Activated CD8-positive, alpha-beta memory T cell treated with anti-CD3 and anti-CD28 coated beads, Interleukin-2, amount 50 U/mL, for 48 hours (primary cell): Measurements from ENCODE around the gene TBC1D22A.
"Not testable (repeated sequence)": the region's sequence is repeated elsewhere in the genome, so short reads cannot be mapped to it uniquely, and the experiment has no call there.

Experiments
- DNase-seq: peaks from one replicate; pipeline ENCODE4 v3.0.0-alpha.2; 2020

TBC1D22A gene

DNA sequence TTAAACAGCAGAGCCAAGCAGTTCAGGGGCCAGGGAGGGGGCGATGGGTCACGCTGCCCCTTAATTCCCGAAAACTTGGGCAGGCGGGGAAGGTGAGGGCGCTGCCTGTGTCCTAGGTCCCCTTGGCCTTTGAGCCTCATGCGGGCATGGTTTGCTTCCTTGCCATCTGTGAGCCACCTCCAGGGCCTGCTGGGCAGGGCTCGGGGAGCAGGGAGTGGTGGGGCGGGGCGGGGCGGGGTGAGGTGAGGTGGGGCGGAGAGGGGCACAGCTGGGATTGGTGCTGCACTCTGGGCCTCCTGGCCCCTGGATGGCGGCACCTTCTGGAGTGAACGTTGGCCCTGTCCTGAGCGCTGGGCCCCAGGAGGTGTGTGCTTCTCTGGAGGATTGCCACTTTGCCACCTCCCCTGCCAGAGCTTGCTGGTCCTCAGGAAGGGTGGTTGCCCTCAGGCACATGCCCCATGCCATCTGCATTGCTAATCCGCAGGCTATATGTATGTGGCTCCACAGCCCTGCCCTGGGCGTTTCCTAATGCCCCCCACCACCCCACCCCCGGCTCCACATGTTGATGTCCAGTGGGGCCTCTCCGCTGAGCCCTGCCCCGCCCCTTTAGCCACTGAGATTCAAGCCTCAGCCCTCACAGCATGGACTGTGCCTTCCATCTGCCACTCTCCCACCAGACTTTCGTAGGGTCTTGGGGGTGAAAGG is 352.5 kb downstream of the TBC1D22A start:
- no peak for DNase-seq

DNA sequence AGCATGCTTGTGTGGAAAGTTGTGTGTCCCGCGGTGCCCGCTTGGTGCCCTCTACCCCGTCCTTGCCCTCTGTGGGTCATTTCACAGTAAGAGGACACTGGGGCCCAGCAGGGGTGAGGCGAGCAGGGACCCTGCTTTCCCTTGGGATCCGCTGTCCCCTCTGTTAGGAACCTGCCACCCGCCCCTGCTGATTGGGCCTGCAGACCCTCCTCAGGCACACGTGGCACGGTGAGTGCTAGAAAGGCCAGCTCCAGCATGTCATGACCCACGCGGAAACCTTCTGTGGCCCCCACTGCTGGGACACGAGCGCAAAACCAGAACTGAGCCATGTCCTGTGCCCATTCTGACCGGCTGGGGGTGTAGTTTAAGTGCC is 353.1 kb downstream of the TBC1D22A start:
- no peak for DNase-seq

DNA sequence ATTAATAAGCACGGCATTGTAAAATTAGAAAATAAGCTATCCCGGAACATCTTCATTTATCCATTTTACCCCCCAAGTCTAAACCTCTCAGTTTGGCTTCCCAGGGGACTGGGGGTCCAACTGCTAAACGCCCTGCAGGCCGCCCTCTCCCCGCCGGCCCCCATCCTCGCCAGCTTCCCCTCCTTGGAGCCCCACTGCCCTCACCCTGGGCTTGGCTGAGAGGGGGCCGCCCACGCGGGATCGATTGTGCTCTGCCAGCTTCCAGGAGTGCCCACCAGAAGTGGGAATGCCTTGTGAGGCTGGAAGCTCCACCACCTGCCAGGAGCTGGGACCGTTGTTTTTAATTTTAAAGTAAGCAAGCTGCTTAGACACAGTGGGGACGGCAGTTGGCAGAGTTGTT is 353.5 kb downstream of the TBC1D22A start:
- DNase-seq: no peak

DNA sequence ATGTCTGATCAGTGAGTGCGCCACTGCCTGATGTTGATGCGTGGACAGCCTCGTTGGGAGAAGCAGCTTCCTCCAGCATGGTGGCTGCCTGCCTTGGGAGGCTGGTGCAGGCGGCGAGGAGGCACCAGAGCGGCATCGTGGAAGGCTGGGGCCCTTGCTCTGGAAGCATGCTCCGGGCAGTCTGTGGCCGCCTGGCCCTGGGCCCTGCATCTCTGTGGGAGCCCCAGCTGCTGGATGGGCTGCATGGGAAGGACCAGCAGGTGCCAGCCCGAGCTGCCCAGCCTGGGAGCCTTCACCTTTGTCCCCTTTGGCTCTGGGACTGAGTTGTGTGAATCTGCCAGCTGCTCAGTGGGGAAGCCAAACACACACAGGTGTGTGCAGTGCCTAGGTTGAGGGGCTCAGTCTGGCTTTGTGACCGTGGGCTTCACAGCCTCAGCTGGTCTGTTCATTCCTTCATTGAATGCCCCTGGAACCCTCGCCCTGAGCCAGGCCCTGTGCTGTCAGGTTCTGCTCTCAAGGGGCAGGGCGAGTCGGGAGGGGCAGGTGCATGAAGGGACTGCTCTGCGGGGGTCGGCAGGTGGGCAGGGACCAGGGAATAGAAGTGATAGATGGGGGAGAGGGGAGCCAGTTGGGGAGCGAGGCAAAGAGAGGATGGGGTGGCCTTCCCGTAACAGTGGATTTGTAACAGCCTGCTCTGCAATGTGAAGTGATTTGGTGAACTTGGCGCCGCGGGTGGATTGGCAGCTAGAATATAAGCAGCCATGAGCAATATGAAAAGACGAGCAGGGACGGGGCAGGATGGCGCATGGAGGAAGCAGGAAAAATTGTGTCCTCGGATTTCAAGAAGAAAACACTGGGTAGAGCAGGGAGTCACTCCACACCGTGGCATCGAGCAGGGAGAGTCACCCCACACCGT is 354.2 kb downstream of the TBC1D22A start:
- no peak for DNase-seq

DNA sequence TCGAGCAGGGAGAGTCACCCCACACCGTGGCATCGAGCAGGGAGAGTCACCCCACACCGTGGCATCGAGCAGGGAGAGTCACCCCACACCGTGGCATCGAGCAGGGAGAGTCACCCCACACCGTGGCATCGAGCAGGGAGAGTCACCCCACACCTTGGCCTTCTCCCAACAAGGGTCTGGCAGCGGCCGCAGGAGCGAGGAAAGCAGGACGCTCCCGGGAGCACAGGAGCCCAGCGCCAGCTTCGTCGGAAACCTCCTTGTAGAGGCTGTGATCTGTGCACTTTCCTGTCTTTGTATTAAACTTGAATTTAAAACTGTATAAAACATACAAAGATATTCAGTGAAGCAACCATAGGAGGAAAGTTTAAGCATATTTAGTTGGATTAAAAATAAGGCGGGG is 355.0 kb downstream of the TBC1D22A start:
- not testable (repeated sequence) for DNase-seq

DNA sequence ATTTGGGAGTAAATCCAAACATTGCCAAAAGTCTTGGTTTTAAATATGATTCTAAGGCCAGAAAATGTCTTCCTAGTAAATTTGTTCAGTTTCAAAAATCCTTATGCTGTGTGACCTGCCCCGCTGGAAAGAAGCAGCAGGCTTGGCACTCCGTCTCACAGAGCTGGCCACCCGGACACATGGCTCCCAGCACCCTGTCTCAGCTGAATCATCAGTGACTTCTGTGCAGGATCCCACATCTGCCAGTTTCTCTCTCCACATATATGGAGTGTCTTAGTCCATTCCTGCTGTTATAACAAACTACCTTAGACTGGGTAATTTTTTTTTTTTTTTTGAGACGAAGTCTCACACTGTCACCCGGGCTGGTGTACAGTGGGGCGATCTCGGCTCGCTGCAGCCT is 356.7 kb downstream of the TBC1D22A start:
- no peak for DNase-seq

DNA sequence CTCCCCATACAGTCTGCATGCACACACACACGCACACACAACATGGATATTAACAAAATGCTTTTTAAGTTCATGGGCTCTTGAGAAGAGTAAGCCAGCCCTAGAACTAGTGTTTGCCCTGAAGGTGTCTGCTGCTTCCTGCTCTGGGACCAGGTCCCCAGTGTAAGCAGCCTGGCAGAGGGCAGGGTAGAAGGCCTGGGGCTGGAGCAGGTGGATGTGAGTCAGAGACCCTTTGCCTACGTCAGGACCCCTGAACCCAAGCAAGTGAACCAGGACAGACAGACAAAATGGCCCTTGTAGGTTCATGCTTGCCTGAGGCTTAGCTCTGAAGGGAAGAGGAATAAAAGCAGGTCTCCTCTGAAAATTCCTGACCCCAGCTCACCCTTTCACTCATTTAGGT is 357.9 kb downstream of the TBC1D22A start:
- DNase-seq: no peak

DNA sequence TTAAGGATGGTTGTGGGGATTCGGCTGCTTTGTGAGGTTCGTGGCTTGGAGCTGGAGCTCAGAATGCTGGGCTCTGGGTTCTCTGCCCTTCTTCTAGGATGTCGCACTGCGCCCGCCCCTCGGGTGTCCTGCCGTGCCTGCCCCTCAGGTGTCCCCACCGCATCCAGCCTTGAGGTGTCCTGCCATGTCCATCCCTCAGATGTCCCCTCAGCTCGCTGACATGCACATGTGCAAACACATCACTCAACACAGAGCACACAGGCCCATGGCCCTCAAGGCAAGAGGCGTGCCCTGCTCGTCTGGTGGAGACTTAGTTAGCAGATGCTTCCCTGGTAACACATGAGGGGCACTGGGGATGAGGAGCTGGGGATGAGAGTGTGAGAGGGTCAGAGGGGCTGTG is 359.3 kb downstream of the TBC1D22A start:
- DNase-seq: no peak

DNA sequence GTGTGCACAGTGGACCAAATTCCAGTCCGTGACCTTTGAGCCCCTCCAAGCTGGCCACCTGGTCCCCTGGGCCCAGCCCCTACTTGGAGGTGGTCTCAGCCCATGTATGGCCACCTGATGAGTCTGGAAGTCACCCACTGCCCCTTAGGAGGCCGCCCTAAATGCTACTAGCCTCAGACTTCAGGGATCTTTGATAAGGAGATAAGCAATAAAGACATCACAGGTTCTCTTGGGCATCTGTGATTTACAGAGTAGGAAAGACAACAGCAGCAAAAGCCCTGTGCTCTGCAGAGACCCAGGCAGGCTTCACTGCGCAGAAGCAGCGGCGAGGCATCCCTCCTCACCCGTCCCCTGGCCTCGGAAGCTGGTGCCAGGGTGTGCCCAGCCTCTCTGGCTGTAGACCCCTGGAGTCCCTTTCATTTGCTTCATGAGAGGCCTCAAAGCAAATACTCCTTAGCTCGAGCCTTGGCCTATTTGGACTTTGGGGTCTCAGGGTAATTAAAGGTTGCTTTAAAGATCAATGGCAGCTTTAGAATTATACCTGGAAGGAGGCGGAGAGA is 360.1 kb downstream of the TBC1D22A start:
- DNase-seq: no peak

DNA sequence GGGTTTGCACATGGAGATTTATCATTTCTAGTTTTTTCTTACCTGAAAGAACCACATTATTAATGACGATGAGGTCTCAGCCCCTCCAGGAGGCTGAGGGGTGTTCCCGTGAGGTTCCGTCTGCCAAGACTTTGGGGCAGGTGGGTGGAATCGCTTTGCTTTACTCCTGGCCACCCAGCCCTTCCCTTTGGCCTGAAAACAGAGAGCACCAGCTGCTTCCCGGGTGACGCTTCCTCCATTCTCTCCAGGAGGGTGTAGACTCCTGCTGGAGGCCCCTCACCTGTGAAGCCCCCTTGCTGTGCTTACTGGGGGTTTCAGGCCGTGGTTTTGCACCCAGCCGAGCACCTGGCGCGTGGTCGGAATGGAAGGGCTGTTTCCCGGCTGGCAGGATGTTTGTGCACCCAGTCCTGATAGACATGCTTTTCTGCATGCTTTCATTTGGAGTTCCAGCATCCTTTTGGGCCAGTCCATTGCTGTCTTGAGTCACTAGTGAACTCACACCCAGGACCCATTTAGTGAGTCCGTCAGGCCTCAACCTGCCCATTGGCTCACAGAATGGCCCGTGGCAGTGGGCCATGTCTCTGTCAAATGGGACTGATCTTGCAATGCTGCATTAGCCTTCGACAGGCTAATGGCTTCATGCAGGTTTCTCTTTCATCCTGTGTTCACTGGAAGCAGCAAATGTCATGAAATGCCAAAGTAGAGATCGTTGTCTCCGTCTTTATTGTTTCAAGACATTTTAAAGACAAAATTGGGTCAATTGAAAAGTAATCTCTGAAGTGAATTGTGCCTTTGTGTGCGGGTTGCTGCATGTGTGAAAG is 360.8 kb downstream of the TBC1D22A start:
- no peak for DNase-seq

DNA sequence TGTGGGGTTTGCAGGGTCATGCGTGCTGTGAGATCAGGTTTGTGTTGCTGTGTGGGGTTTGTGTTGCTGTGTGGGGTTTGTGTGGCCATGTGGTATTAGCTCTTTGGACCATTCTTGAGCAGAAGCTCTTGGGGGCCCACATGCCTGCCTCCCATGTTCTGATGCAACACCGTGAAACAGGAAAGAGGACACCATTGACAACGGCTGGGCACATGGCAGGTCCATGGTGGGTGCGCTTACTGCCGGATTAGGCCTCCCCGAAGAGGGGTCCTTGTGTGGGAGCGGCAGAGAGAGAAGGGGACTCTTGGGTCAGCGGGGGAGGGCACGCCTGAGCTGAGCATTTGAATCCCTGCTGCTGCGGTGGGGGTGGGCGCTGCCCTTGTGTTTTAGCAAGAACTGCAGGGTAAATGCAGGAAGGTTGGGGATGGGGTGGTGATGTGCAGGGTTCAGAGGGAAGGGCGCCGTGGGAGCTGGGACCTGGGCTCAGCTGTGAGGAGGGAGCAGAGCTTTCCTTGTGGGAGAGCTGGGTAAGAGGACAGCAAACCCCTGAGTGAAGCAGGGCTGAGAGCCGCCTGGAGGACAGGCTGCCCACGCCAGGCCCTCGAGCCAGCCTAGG is 361.5 kb downstream of the TBC1D22A start:
- no peak for DNase-seq

DNA sequence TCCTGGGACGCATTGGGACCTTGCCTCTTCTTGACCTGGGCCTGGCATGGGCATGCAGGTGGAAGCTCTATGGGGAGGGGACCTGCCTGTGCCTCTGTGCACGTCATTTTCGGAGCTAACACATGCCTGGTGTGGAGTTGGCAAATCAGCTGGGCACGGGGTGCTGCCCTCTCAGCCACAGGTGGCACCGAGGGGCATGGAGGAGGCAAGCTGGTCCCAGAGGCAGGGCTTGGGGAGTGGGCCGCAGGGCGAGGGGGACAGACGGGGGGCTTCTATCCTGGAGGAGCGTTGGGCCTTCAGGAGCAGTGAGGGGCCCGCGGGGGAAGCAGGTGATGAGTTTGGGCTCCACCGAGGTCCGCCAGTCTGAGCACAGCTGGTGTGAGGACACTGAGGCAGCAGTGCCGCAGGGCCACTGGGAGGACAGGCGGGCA is 362.0 kb downstream of the TBC1D22A start:
- no peak for DNase-seq

DNA sequence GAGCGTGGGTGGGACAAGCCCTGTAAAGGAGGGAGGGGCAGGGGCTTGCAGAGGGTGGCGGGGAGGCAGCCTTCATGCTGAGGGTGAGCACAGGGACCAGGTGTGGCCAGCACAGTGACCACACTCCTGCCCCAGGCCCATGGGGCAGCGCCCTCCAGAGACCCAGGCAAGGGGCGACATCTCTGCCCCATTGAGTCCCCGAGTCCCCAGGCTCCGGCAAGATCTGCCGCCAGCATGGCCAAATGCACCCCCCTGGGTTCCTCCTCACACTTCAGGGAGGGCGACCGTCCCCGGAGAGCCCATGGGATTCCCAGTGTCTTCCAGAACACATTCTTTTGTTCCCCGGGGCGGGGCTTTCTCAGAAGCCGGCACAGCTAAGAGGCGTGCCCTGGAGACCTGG is 362.5 kb downstream of the TBC1D22A start:
- no peak for DNase-seq

DNA sequence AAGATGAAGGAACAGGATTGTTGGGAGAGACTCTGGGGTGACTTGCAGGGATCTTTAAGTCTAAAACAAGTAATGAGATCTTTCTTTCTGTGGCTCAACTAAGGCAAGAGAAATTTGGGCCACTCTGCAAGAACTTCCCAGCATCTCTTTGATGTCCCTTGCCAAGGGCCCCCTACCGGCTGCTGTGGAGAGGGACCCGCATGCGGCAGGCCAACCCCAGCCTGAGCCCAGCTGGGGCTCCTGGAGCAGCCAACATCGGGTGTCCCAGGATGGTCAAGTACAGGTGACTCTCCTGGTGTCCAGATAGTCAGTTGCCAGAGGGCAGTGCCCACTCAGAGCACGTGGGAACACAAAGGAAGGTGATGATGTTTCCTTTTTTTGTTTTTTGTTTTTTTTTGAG is 363.2 kb downstream of the TBC1D22A start:
- DNase-seq: no peak

DNA sequence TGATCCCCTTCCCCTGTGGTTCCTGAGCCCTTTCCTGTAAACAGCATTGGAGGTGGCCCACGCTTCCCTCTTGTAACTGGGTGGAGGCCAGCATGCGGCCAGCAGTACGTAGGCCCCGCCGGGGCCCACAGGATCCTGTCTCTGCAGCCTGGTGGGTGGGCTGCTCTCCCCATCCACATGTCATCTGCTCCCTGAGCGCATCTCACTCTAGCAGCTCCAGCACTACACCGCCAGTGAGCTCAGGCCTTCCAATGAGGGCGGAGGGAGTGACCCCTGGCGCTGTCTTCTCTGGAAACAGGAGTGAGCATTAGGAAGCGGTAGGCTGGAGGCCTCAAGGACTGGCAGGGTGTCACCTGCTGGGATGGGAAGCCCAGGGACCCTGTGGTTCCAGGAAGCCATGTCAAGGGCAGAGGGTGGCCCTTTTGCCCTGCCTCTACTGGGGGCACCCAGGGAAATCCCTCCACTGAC is 363.9 kb downstream of the TBC1D22A start:
- no peak for DNase-seq

DNA sequence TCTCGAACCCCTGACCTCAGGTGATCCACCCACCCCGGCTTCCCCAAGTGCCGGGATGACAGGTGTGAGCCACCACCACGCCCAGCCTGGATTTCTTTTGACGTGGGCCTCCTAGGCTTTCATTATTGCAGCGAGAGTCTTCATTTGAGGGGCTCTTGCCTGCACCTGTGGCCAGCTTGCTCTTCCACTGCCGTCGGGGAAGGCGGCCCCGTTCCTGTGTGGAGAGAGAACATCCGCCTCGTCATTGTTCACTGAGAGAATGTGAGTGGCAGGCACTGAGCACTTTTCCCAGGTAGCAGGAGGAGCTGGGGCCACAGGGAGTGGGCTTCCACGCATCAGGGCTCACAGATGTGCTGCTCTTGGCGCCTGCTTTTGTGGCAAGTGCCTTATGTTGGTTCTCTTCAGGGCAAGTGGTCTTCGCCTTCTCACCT is 365.0 kb downstream of the TBC1D22A start:
- no peak for DNase-seq

DNA sequence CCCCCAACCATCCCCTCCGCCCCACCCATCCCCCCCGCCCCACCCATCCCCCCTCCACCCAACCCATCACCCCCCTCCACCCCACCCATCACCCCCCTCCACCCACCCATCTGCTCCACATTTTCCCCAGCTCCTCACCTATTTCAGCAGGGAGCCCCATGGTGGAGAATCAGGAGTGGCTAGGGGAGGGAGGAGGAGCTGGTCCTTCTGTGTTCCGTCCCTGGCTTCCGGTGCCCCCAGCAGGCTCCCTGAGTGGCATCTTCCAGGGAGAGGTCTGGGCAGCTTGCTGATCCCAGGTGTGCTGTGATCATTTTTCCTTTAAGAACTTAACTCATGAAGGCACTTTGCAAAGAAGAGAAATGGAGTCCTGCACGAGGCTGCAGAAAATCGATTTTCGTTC is 365.8 kb downstream of the TBC1D22A start:
- no peak for DNase-seq

DNA sequence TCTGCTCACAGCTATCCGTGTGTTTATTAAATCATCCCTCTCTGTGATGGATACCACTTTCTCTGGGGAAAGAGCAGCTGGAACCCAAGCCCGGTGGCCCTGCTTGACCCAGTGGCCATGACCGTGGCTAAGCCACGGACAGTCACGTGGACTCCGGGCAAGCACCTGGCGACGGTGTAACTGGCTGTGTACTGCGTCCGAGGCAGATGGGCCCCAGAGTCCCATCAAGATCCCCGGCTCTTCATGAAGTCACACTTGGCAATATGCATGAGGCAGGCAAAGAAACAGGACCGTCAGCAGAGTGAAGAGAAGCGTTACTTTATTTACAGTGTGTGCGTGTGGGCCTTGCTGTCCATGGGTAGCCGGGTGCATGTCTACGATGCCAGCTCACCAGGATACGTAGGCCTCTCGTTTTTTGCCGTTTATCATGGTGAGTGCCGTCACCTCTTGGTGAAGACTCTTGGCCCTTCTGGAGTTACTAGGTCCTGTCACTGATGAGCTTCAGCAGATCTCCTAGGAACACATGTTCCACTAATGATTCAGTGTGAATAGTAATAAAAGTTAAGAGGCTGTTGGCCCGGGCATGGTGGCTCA is 366.3 kb downstream of the TBC1D22A start:
- DNase-seq: no peak

DNA sequence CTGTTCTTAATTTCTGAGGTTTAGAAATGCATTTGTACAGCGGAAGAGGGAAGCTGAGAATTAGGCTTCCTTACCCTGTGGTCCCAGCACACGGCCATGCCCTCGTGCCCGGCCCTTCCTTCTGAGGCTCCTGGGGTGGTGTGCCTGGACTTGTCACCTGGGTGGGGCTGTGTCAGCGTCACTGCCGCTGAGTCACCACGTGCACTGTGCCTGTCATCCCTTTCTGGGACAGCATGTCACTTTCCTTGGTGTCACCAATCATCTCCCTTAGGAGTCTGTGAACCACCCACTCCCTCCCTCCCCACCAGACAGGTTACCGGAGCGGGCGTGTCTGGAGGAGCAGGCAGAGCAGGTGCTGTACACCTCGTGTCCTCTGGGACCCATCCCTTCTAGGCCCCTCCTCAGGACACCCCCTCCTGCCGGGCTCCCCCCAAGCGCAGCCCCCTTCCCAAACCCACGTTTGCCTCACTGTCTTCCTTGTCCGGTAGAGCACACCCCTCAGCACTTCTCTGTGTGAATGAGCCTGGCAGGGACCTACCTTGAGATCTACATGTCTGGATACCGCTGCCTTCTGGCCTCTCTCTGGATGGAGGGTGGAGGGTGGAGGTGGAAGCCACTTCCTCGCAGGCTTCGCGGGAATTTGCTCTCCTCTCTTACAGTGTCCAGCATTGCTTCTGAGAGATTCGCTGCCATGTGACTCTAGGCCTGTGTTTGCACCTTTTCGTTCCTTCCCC is 367.6 kb downstream of the TBC1D22A start:
- no peak for DNase-seq

DNA sequence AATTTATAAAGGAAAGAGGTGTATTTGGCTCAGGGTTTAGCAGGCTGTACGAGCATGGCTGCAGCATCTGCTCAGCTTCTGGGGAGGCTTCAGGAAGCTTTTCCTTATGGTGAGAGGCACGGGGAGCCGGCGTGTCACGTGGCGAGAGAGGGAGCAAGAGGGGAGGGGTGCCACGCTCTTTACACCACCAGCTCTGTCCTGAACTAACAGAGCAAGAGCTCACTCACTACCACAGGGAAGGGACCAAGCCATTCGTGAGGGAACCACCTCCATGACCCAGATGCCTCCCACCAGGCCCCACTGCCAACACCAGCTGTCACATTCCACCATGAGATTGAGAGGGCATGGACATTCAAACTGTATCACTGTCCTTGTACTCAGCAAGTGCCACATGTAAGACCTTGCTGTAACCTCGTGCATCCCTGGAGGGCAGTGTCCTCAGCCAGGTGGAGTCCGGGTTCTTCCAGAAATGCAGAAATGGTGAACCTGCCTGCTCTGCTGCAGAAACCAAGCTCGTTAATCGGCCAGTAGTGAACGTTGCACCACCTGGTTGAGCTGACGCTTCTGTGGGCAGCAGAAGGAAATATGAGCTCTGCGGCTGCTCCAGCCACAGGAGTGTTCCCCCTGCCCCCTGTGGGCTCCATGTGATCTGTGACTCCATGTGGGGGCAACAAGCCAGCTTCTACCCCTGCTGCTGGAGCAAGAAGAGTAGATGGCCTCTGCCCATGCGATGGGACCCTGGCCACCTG is 368.6 kb downstream of the TBC1D22A start:
- no peak for DNase-seq
